HG02840 (cell line): Measurements from ENCODE around the gene SLC28A2.

ENCODE experiments used
- ATAC-seq: cut with Tn5 transposase; IDR thresholded peaks from one replicate; pipeline ENCODE4 v1.9.1; 2021; ENCODE audit warnings: mild to moderate bottlenecking, moderate library complexity, moderate number of reproducible peaks; ENCODE audit not compliant: unreplicated experiment, low FRiP score

The SLC28A2 gene

GRCh38 chr15:45319472-45320214 lies 67.6 kb downstream of the SLC28A2 start:
- no peak for ATAC-seq

GRCh38 chr15:45320581-45321205 lies 68.7 kb downstream of the SLC28A2 start:
- ATAC-seq: no peak

- ATAC-seq: no peak
Measured at GRCh38 chr15:45326280-45326679, 74.2 kb downstream of the SLC28A2 start.

- ATAC-seq: no peak
Measured at GRCh38 chr15:45326741-45327140, 74.7 kb downstream of the SLC28A2 start.
